ENCODE measurements around the gene OR1F1.

The OR1F1 gene

DNA sequence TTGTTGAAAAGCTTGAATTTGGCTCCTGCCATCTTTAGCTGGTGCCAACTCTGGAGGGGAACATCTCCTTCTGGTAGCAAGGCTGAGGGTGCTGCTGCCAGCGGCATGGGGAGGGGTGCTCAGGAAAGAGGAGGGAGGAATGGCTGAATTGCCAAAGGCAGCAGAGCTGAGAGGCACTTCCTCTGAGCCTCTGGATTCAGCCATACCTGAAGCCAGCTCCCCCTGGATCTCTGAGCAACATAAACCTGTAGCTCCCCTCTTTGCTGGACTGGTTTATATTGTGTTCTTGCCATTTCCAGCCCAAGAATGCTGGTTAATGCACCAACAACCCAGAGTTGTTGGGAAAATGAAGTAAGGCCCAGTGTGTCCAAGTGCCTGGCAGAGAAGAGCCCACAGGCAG lies 61.0 kb downstream of the OR1F1 start:
- DNase-seq (ENCODE audit: low spot score), result no peak

DNA sequence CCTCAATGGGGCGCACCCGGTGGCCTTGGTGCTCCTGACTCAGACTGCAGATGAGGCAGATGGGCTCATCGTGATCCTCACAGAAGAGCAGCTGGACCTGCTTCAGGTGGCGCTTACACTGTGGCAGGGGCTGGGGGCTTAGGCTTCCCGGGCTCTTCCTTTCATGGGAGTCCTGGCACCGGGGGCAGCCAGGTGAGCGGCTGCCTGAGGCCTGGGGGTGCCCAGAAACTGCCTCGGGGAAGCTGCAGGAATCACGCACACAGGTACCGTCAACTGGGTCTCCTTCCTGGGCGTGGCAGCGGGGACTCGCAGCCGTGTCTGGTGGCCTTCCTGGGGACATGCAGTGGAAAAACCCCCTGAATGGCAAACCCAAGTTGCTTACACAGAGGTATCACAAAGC lies 61.4 kb downstream of the OR1F1 start:
- no peak for DNase-seq (ENCODE audit: low spot score)

DNA sequence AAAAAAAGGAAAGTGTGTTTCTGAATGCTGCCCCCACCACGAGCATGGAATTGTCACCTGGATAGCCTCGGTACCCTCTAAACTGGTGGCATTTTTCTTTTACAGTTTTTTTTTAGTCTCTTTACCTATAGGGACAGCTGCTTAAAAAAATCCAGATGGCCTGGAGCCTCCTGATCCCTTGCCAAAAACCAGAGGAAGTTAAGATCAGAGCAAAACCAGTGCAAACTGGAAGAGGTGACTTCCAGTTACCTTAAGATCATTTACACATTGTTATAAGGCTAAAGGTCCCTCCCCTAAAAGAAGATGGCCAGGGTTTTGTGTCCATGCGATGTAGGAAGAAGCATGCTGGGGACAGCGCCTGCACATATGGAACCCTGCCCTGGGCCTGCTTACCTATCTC lies 65.0 kb downstream of the OR1F1 start:
- DNase-seq (ENCODE audit: low spot score), result no peak

DNA sequence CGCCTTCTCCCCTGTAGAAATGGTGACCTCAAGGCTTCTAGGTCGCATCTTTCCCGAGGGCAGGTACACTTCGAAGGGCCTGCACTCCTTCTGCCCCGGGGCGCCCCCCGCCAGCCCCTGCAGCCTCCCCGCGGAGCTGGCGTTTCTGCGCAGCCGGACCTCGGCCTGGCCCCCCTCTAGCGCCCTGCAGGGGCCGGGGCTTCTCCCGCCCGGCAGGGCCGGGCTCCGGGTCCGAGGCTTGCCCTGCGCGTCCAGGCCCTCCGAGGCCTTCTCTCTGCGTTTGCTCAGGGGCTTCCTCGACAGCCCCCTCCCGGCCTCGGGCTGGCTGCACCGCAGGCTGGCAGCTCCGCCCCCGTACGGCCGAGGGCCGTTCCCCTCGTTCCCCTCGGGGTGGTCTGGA lies 66.3 kb downstream of the OR1F1 start:
- no peak for DNase-seq (ENCODE audit: low spot score)
